Measurements from ENCODE around the gene DDX10.

The DDX10 gene

GRCh38 chr11:108662700-108663099 is 2.2 kb upstream of the DDX10 start:
- DNase-seq, result no peak

DNA sequence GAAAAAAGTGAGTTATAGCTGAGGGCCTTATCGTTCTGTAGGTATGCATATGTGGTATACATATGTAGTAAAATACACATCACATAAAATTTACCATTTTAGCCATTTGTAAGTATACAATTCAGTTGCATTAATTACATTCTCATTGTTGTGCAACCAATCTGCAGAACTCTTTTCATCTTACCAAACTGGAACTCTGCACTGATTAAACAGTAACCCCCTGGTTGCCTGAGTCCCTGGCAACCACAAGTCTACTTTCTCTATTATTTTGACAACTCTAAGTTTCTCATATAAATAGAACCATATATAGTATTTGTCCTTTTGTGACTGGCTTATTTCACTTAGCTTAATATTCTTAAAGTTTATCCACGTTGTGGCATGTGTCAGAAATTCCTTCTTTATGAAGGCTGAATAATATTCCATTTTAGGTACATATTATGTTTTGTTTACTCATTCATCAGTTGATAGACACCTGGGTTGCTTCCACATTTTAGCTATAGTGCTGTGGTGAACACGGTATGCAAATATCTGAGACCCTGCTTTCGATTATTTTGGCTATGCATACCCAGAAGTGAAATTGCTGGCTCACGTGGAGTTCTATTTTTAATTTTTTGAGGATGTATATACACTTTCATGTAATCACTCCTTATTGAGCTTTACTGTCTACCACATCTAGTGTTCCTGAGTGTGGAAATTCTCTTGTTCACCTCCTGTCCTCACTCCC is 1.6 kb upstream of the DDX10 start:
- DNase-seq, result no peak

GRCh38 chr11:108666373-108666772 is 1.5 kb downstream of the DDX10 start:
- DNase-seq, result no peak

DNA sequence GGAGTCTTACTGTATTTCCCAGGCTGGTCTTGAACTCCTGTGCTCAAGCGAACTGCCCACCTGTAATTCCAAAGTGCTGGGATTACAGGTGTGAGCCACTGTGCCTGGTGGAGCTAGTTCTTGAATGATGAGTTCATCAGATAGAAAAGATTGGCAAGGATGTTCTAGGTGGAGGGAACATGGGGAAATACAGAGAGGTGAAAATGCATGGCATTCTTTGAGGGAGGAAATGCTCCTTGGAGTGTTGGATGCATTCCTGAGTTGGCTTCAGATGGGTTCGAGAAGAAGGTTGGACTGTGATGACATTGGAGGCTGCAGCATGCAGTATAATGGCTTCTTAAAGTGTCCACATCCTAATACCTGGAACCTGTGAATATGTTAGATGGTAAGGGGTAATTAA is 4.4 kb downstream of the DDX10 start:
- no peak for DNase-seq

DNA sequence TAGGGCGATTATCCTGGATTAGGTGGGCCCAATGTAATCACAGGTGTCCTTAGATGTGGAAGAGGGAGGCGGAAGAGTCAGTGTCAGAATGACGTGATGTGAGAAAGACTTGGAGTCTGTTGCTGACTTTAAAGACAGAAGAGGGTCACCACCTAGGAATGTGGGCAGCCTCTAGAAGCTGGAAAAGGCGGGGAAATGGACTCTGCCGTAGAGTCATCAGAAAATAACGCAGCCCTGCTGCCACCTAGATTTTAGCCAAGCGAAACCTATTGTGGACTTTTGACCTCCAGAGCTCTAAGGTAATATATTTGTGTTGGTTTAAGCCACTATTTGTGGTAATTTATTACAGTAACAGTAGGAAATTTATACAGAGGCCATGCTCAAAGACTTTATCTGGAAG is 4.8 kb downstream of the DDX10 start:
- no peak for DNase-seq

GRCh38 chr11:108670451-108670850 is 5.6 kb downstream of the DDX10 start:
- no peak for DNase-seq

DNA sequence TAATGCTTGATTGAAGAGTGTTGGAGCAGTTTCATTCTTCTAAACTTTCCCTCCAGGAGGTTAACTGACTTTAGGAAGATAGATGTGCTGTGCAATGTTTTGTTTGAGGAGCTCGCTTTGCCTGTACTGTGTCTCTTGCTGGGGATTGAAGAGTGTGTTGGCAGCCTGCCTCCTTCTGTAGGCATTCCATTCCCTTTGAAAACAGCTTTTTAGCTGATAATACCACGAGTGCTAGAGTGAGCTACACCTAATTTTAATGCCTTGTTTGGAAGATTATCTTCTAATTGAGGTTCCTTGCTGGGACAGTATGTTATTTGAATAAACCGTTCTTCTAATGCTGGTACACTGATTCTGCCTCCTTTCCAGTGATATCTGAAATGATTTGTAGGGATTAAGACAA is 7.2 kb downstream of the DDX10 start:
- no peak for DNase-seq

GRCh38 chr11:108672786-108673185 is 7.9 kb downstream of the DDX10 start:
- DNase-seq, result no peak

DNA sequence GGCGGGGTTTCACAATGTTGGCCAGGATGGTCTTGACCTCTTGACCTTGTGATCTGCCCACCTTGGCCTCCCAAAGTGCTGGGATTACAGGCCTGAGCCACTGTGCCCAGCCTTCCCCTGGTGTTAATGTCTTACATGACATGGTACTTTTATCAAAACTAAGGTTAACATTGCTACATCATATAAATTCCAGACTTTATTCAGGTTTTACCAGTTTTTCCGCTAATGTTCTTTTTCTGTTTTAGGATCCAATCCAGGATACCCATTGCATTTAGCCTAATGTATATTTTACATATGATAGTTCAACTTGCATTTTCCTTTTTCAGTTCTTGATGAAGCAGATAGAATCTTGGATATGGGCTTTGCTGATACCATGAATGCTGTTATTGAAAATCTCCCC is 14.2 kb downstream of the DDX10 start:
- no peak for DNase-seq

DNA sequence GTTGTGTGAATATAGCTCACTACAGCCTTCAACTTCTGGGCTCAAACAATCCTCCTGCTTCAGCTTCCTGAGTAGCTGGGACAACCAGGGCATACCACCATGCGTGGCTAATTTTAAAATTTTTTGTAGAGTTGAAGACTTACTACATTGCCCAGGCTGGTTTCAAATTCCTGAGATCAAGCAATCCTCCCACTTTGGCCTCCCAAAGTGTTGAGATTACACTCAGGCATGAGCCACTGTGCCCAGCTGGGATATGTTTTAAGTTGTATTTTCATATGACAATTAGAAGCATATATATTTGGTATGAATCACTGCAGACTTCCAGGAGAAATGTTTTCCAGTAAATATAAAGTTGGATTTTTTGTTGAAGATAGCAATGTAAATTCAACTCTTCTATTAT is 15.4 kb downstream of the DDX10 start:
- no peak for DNase-seq

DNA sequence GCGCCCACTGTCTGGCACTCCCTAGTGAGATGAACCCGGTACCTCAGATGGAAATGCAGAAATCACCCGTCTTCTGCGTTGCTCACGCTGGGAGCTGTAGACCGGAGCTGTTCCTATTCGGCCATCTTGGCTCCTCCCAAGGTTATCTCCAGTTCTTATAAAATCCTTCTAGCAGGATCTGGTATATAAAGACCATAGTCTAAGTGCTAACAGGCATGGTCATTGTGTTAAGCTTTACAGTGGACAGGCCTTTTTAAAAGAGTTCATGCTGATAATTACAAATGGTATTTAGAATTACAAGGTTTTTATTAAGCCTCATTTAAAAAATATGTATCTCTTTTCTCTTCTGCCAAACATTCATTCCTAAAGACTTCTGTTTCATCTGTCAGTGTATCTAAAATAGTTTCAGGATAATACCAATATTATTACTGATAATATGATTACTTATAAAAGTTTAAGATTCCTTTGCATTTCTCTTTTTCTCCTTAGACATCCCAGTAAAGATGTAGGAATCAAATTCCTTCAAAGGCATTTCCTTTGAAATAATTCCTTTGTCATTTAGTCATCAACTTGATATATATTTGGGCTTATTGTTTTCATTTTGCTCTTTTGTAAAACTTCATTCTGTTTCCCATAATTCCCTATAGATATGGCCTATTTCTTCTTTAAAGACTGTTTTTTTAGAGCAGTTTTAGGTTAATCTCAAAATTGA is 20.7 kb downstream of the DDX10 start:
- no peak for DNase-seq

GRCh38 chr11:108693852-108694251 is 29.0 kb downstream of the DDX10 start:
- DNase-seq, result no peak

DNA sequence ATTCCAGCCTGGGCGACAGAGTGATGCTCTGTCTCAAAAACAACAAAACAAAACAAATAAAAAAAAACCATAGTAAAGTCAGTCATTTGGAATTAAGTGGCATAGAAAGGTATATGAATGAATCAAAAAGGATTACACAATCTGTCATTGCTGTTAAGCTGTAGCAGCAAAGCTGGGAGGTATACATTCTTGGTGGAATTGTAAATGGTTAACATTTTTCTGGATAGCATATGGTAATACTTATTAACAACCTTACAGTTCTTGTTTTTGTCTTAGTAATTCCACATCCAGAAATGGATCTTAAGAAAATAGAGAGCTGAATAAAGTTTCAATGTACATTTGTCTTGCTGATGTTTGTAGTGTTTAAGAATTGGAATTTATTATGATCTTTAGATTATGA is 30.0 kb downstream of the DDX10 start:
- DNase-seq, result no peak

GRCh38 chr11:108697872-108698473 is 33.1 kb downstream of the DDX10 start:
- DNase-seq, result peak; percentile 65

GRCh38 chr11:108698844-108699642 is 34.2 kb downstream of the DDX10 start:
- DNase-seq, result no peak

- DNase-seq, result no peak
These were observed 39.0 kb downstream of the DDX10 start for GRCh38 chr11:108703916-108704315.

- no peak for DNase-seq
These were observed 40.2 kb downstream of the DDX10 start for GRCh38 chr11:108705061-108705460.

- no peak for DNase-seq
These were observed 43.3 kb downstream of the DDX10 start for GRCh38 chr11:108708173-108708572.

GRCh38 chr11:108709741-108710140 is 44.9 kb downstream of the DDX10 start:
- no peak for DNase-seq

GRCh38 chr11:108713076-108713790 is 48.4 kb downstream of the DDX10 start:
- no peak for DNase-seq

DNA sequence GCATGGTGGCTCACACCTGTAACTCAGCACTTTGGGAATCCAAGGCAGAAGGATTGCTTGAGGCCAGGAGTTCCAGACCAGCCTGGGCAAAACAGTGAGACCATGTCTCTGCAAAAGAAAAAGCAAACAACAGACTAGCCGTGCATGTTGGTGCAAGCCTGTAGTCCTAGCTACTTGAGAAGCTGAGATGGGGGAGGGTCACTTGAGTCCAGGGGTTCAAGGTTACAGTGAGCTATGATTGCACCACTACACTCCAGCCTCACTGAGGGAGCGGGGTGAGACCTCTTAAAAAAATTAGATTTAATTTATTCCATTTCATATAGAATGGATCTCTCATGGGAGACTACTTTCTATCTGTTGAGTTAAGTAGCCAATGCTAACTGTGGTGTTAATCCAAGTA is 50.4 kb downstream of the DDX10 start:
- no peak for DNase-seq

GRCh38 chr11:108718466-108718865 is 53.6 kb downstream of the DDX10 start:
- no peak for DNase-seq
